GM19395 (cell line): ENCODE measurements around the gene LHX5.
A peak's percentile ranks its signal among the peaks of the same experiment; 100 is the strongest.

ENCODE experiments used
- ATAC-seq: cut with Tn5 transposase; IDR thresholded peaks from one replicate; pipeline ENCODE4 v1.9.1; 2021; ENCODE audit warnings: mild to moderate bottlenecking, moderate library complexity; ENCODE audit not compliant: unreplicated experiment

The LHX5 gene

GRCh38 chr12:113440947-113441782 is 30.5 kb downstream of the LHX5 start:
- no peak for ATAC-seq

DNA sequence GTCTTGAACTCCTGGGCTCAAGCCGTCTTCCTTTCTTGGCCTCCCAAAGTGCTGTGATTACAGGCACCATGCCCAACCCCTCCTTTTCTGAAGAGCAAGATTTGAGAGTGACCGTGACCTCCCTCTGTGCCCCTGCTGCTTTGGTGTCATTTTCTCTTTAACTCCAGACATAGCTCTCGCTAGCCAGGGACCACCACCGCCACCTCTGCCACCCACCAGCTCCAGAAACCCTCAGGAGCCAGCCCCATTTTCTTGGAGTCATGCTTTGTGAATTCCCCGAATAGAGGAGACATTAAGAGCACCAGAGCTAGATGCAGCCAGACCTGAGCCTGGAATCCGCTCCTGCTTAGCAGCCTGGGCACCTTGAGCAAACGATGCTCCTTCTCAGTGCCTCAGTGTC is 31.3 kb downstream of the LHX5 start:
- no peak for ATAC-seq

GRCh38 chr12:113439606-113440030 is 32.1 kb downstream of the LHX5 start:
- no peak for ATAC-seq

DNA sequence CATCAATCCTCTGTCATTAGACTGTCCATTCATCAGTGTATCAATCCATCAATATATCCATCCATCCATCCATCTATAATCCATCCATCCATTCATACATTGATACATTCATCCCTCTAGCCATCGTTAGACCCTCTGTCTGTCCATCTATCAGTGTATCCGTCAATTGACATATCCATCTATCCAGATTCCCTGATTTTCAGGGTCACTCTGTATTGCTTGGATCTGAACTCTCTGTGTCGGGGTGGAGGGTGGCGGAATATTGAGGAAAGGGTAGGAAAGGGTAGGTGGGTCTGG is 32.4 kb downstream of the LHX5 start:
- no peak for ATAC-seq

GRCh38 chr12:113438523-113439300 is 33.0 kb downstream of the LHX5 start:
- no peak for ATAC-seq

DNA sequence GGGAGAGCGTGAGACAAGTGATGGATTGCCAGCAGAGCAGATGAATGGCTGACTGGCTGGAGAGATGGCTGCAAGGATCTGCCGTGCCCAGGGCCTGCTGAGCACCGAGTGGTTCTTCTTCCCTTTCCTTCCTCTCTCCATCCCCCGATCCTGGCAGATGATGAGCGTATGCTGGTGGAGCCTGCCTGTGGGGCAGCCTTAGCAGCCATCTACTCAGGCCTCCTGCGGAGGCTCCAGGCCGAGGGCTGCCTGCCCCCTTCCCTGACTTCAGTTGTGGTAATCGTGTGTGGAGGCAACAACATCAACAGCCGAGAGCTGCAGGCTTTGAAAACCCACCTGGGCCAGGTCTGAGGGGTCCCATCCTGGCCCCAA is 34.0 kb downstream of the LHX5 start:
- ATAC-seq: no peak

GRCh38 chr12:113436993-113437728 is 34.5 kb downstream of the LHX5 start:
- no peak for ATAC-seq

DNA sequence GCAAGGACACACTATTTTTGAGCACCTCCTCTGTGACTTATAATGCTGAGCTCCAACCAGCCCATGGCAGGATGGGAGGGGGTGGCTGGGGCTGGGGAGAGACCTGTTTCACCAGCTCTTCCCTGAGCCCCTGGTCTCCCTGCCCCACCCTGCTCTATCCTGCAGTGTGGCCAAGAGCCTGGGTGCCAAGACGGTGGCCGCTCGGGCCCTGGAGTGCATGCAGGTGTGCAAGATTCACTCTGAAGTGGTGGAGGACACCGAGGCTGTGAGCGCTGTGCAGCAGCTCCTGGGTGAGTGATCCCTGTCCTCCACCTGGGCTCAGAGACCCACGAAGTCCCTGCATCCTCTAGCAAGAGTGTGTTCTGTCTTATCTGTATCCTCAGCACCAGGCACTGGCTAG is 35.1 kb downstream of the LHX5 start:
- no peak for ATAC-seq

GRCh38 chr12:113435367-113435766 is 36.3 kb downstream of the LHX5 start:
- ATAC-seq: no peak

- no peak for ATAC-seq
These were observed 38.7 kb downstream of the LHX5 start for GRCh38 chr12:113432986-113433385.

GRCh38 chr12:113428482-113428881 is 43.2 kb downstream of the LHX5 start:
- ATAC-seq: no peak

- ATAC-seq: no peak
These were observed 43.8 kb downstream of the LHX5 start for GRCh38 chr12:113427882-113428281.

DNA sequence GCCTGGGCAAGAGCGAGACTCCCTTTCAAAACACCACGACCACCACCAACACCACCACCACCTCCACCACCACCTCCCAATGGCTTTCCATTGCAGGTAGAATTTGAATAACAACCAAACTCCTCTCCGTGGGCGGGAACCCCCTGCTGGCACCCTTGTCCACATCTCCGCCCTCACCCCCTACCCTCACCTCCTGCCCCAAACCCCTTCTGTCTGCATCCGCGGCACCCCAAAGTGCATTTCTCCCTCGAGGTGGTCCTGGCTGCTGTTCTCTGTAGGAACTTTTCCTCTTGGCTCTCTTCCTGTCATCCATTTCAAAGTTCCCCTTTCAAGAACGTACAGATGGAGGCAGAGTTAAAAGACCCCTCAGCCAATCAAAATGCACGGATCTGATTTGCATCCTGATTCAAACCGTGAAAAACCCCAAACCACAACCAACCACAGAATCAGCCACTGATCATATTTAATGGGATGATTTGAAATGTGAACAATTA is 45.7 kb downstream of the LHX5 start:
- no peak for ATAC-seq

- no peak for ATAC-seq
These were observed 46.5 kb downstream of the LHX5 start for GRCh38 chr12:113424915-113425823.

GRCh38 chr12:113424456-113424855 is 47.2 kb downstream of the LHX5 start:
- ATAC-seq: no peak

DNA sequence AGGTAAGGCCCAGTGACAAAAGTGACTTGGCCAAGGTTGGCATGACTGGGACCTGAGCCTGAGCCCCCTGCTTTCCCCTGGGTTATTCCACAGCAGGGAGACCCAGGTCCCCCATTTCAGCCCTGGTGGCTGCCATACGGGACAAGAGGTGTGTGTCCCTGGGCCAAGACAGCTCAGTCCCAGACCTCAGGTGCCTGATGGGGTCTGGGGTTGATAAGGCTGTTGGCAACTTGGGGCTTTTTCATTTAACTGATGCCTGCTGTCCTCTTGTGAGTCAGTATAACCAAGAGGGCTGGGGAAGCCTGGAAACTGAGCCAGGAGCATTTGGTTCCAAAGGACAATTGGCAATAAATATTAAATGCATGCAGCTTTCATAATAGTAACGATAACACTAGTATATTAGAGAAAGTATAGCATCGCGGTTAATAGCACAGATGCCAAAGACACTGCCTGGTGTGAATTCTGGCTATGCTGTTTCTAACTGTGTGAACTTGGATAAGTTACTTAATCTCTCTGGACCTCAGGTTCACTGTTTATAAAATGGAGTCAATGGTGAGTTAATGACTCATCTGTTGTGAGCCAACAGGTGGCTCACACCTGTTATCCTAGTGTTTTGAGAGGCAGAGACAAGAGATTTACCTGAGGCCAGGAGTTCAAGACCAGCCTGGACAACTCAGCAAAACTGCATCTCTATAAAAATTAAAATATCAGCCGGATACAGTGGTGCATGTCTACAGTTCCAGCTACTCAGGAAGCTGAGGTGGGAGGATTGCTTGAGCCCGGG is 48.6 kb downstream of the LHX5 start:
- ATAC-seq: no peak

- ATAC-seq: peak; percentile 83
These were observed 49.4 kb downstream of the LHX5 start, which contains the start of gene SDSL for GRCh38 chr12:113422030-113422885. Gene SDSL, plus strand, starts transcription at chr12:113422380. Its CDS starts 5,603 bp downstream, at chr12:113427983.

DNA sequence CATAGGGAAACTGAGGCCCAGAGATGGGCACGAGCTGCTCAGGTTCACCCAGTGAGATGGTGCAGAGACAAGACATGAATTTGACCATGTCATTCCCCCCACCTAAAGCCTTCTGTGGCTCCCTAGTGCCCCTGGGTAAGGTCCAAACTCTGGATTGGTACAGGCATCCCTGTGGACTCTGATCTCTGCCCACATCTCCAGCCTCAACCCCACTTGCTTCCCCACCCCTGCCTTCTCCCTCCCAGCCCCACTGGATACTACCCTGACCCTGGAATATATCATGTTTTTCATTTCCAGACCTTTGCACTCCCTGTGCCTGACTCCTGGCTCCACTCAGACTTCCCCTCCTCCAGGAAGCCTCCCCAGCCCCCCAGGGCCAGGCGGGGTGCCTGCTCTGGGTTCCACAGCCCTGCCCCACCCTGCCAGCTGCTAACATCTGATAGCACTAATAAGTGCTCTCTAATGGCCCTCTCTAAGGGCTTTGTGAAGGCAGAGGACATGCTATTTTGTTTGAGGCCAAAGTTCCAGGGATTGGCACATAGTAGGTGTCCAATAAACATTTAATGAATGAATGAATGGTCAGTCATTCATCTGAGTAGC is 50.6 kb downstream of the LHX5 start:
- no peak for ATAC-seq
